K562 (cell line): ENCODE results near the gene ECHDC1. TPM values are rescaled to one million over a fixed set of nuclear protein-coding genes. Genes with fewer than 3 reads are reported as not detected.

ENCODE experiments used
- ATAC-seq: fragments of 200-7000 bp; cut with Tn5 transposase; 3 replicates; pipeline ENCODE4 v1.9.1; 2020; ENCODE audit warnings: moderate library complexity
- BruUV-seq: library from RNA; stranded (reverse); fragments of 400-500 nt; replicated peaks from 2 replicates; lab custom pipeline; 2021; lab: Mats Ljungman, UMichigan
- CTCF ChIA-PET: fragments of 300-600 bp; formaldehyde crosslinking; extraction: SDS; loops from one replicate; lab custom pipeline; 2021; ENCODE audit warnings: low intra/inter-chr PET ratio; lab: Yijun Ruan, JAX
- POLR2A ChIA-PET: fragments of 300-600, 350-650 bp; sonication (Branson Sonifier 250); formaldehyde crosslinking; extraction: SDS; loops from one replicate; lab custom pipeline; 2021; ENCODE audit warnings: antibody characterized with exemption, inconsistent platforms; lab: Yijun Ruan, JAX
- DNase-seq, 4 experiments: peaks; one replicate each; pipeline versions ENCODE4 v3.0.0 to v3.0.0-alpha.2; 2011 to 2018; ENCODE audit warnings: low spot score in 3 of 4, mixed read lengths in 3 of 4; ENCODE audit errors: extremely low read depth in 1 of 4
- FAIRE-seq: peaks from 2 replicates; lab custom pipeline; 2011; peaks lifted over from hg19 to GRCh38; lab: Jason Lieb, UNC
- H2AFZ ChIP-seq: 2 replicates; pipeline ENCODE4 v1.6.0; 2011; ENCODE audit warnings: low read depth, low read length, control low read depth, inconsistent platforms
- H3K27ac ChIP-seq: fragments of 200-600 bp; 3 replicates; pipeline ENCODE4 v1.8.0; 2011; ENCODE audit warnings: low read depth, mild to moderate bottlenecking, control low read depth, inconsistent platforms, low read length, moderate library complexity, mixed read lengths; ENCODE audit errors: extremely low read depth
- H3K27me3 ChIP-seq, 2 experiments: fragments of 300-600 bp in 1 of 2; 2 replicates in 1 of 2; 3 replicates in 1 of 2; pipeline versions ENCODE4 v1.6.0 to v1.8.0; 2011; ENCODE audit warnings: inconsistent platforms in 2 of 2, low read length in 2 of 2, mild to moderate bottlenecking in 1 of 2, mixed read lengths in 1 of 2, moderate library complexity in 1 of 2; ENCODE audit not compliant: control insufficient read depth in 2 of 2, insufficient read depth in 2 of 2
- H3K36me3 ChIP-seq: fragments of 300-600 bp; 3 replicates; pipeline ENCODE4 v1.8.0; 2011; ENCODE audit warnings: mild to moderate bottlenecking, low read length, inconsistent platforms; ENCODE audit not compliant: control insufficient read depth, insufficient read depth
- H3K4me1 ChIP-seq, 2 experiments: fragments of 200-600 bp in 1 of 2; replicated peaks in 1 of 2; 2 replicates in 1 of 2; 3 replicates in 1 of 2; pipeline versions ENCODE4 v1.5.1 to v1.8.0; 2011; ENCODE audit warnings: inconsistent platforms in 2 of 2, low read length in 2 of 2, mild to moderate bottlenecking in 1 of 2, mixed read lengths in 1 of 2, moderate library complexity in 1 of 2; ENCODE audit not compliant: control insufficient read depth in 2 of 2, insufficient read depth in 2 of 2
- H3K4me2 ChIP-seq: 2 replicates; pipeline ENCODE4 v1.6.1; 2011; ENCODE audit warnings: low read length, control low read depth, inconsistent platforms, mixed read lengths; ENCODE audit not compliant: insufficient read depth
- H3K4me3 ChIP-seq: fragments of 200-600 bp; sonication (generic), shearing (Covaris generic); 2 replicates; pipeline ENCODE4 v1.5.1; 2016; ENCODE audit warnings: control low read depth, inconsistent platforms
- H3K79me2 ChIP-seq: fragments of 200-600 bp; 3 replicates; pipeline ENCODE4 v1.8.0; 2011; ENCODE audit warnings: low read length, inconsistent platforms; ENCODE audit not compliant: control insufficient read depth, insufficient read depth
- H3K9ac ChIP-seq, 2 experiments: 2 replicates each; pipeline versions ENCODE4 v1.6.0 to v1.6.1; 2011; ENCODE audit warnings: low read depth in 2 of 2, low read length in 2 of 2, control low read depth in 1 of 2, inconsistent platforms in 1 of 2, mild to moderate bottlenecking in 1 of 2, mixed read lengths in 1 of 2; ENCODE audit not compliant: insufficient read depth in 1 of 2
- H3K9me1 ChIP-seq: one replicate; pipeline ENCODE4 v1.6.0; 2011; ENCODE audit warnings: inconsistent platforms, mild to moderate bottlenecking, low read length, moderate library complexity; ENCODE audit not compliant: control insufficient read depth, insufficient read depth
- H3K9me3 ChIP-seq: replicated peaks from 2 replicates; pipeline ENCODE4 v1.5.1; 2011; ENCODE audit warnings: low read depth, low read length, inconsistent platforms; ENCODE audit not compliant: control insufficient read depth, insufficient read depth
- H4K20me1 ChIP-seq: replicated peaks from 2 replicates; pipeline ENCODE4 v1.6.1; 2011; ENCODE audit warnings: low read length, inconsistent platforms, mixed read lengths; ENCODE audit not compliant: control insufficient read depth, insufficient read depth
- CBFB ChIP-seq: sonication (generic); formaldehyde crosslinking; IDR thresholded peaks from 2 replicates; pipeline ENCODE4 v1.4.0; 2020; ENCODE audit warnings: mild to moderate bottlenecking, missing genetic modification reagents
- CLOCK ChIP-seq: fragments of 250-450 bp; sonication (Bioruptor Pico); IDR thresholded peaks from 2 replicates; pipeline ENCODE4 v1.4.0; 2020; ENCODE audit warnings: mild to moderate bottlenecking, moderate library complexity, borderline replicate concordance
- GABPB1 ChIP-seq: sonication (generic); formaldehyde crosslinking; IDR thresholded peaks from 2 replicates; pipeline ENCODE4 v1.8.0; 2022; ENCODE audit warnings: mild to moderate bottlenecking, missing genetic modification reagents
- KLF1 ChIP-seq: fragments of 450-650 bp; IDR thresholded peaks from 2 replicates; pipeline ENCODE4 v1.6.1; 2016; ENCODE audit warnings: missing genetic modification characterization, missing compliant biosample characterization
- KLF13 ChIP-seq: fragments of 450-650 bp; IDR thresholded peaks from 2 replicates; pipeline ENCODE4 v1.6.1; 2016; ENCODE audit warnings: missing genetic modification characterization, low read depth, mild to moderate bottlenecking, missing compliant biosample characterization, moderate library complexity, borderline replicate concordance
- MCM2 ChIP-seq: fragments of 450-650 bp; IDR thresholded peaks from 2 replicates; pipeline ENCODE4 v1.6.1; 2017; ENCODE audit warnings: low read depth, mild to moderate bottlenecking
- MTF1 ChIP-seq: fragments of 250-450 bp; sonication (Bioruptor Pico); IDR thresholded peaks from 2 replicates; pipeline ENCODE4 v1.9.0; 2021; ENCODE audit warnings: moderate library complexity, mild to moderate bottlenecking, inconsistent platforms, borderline replicate concordance
- NELFE ChIP-seq: IDR thresholded peaks from 2 replicates; pipeline ENCODE4 v1.6.1; 2011; ENCODE audit warnings: mild to moderate bottlenecking; ENCODE audit not compliant: insufficient read depth, insufficient read length
- NFATC3 ChIP-seq: fragments of 450-650 bp; IDR thresholded peaks from 2 replicates; pipeline ENCODE4 v1.6.1; 2017; ENCODE audit warnings: mild to moderate bottlenecking
- PHF8 ChIP-seq: fragments of 200-600 bp; sonication (generic); IDR thresholded peaks from 2 replicates; pipeline ENCODE4 v1.6.1; 2012; ENCODE audit warnings: mixed run types, mild to moderate bottlenecking, inconsistent platforms, low read length, moderate library complexity, borderline replicate concordance
- PPARD ChIP-seq: fragments of 250-450 bp; sonication (Bioruptor Pico); IDR thresholded peaks from 2 replicates; pipeline ENCODE4 v1.8.0; 2022; ENCODE audit warnings: inconsistent platforms, mild to moderate bottlenecking, moderate library complexity
- TGIF2 ChIP-seq: sonication (generic); formaldehyde crosslinking; IDR thresholded peaks from 2 replicates; pipeline ENCODE4 v1.8.1; 2022; ENCODE audit warnings: mild to moderate bottlenecking, missing genetic modification reagents, moderate library complexity
- ZC3H4 ChIP-seq: sonication (generic); formaldehyde crosslinking; IDR thresholded peaks from 2 replicates; pipeline ENCODE4 v1.9.0; 2021; ENCODE audit warnings: missing genetic modification reagents, borderline replicate concordance
- WGBS: fragments of 100-300 bp; shearing (Covaris generic); methylation state at CpG from one replicate; pipeline ENCODE4 v1.1.6; 2016; ENCODE audit warnings: low coverage, mixed read lengths; ENCODE audit not compliant: insufficient coverage; ENCODE audit errors: missing lambda C conversion rate; 5-methylcytosine and 5-hydroxymethylcytosine counted together
- in situ Hi-C: fragments of 300-500 bp; cut with MboI; formaldehyde crosslinking; loops from 4 replicates; pipeline ENCODE4 v1.15.0; 2018; ENCODE audit warnings: inconsistent platforms, mixed read lengths
- intact Hi-C: fragments of 100-400 bp; cut with micrococcal nuclease; formaldehyde crosslinking; loops from 2 replicates; pipeline ENCODE4 v1.14.2; 2022
- polyA plus RNA-seq, 8 experiments: library from polyadenylated mRNA; depleted of rRNA in 4 of 8; stranded (reverse) in 5 of 8; unstranded in 3 of 8; fragments of >200 nt; fragmentation: Nextera tagmentation in 2 of 8; fragmentation: Illumina TruSeq in 1 of 8; extraction: Ambion mirVana in 2 of 8; extraction: Trizol in 1 of 8; gene quantifications; 2 replicates each; pipeline versions ENCODE4 v1.2.1 to v1.2.3, GENCODE V29; 2011 to 2014; ENCODE audit warnings: inconsistent platforms in 1 of 8, missing spikeins in 1 of 8
- total RNA-seq, 7 experiments: library from RNA; depleted of rRNA in 6 of 7; stranded (reverse); fragments of >200 nt in 6 of 7; fragmentation: Illumina TruSeq in 2 of 7; extraction: Trizol in 2 of 7; gene quantifications; 2 replicates each; pipeline versions ENCODE4 v1.2.1 to v1.2.3, GENCODE V29; 2011 to 2021; ENCODE audit warnings: low replicate concordance in 1 of 7
- TF ChIP-seq, protein P1 (sequence below): sonication (generic); IDR thresholded peaks from 2 replicates; pipeline ENCODE4 v1.6.1; 2016

Gene ECHDC1
- total and polyA plus RNA-seq, 9 of the 15 experiments (the other 6 are each of a cell fraction or from before 2014, with no cell fraction given) = 58.0 to 105 (median 78.6) TPM

GRCh38 chr6:127288705-127289104 lies 54.7 kb downstream of the ECHDC1 start:
- ChIA-PET POLR2A (no interaction called here), CTCF (no interaction called here)
- no peak overlapping the region for H2AFZ ChIP-seq
- H3K4me1 ChIP-seq = no peaks in the 10 kb centered on the region
- no peak overlapping the region for H3K9ac ChIP-seq
- intact Hi-C loops (no loop called here), in situ Hi-C loops (no loop called here)
- no peak overlapping the region for H3K27ac ChIP-seq
- no peaks in the 10 kb centered on the region for H3K9me3 ChIP-seq
- H3K36me3 ChIP-seq = peaks cover 60% of the 10 kb centered on the region
- TSS peak; percentile 28 for BruUV-seq
- no peak for ATAC-seq
- no peak overlapping the region for H3K4me2 ChIP-seq
- TF ChIP-seq PPARD (CRISPR knock-in tag) (no peak), MTF1 (CRISPR knock-in tag) (no peak), CBFB (CRISPR knock-in tag) (no peak)
- TF ChIP-seq, protein P1, sequence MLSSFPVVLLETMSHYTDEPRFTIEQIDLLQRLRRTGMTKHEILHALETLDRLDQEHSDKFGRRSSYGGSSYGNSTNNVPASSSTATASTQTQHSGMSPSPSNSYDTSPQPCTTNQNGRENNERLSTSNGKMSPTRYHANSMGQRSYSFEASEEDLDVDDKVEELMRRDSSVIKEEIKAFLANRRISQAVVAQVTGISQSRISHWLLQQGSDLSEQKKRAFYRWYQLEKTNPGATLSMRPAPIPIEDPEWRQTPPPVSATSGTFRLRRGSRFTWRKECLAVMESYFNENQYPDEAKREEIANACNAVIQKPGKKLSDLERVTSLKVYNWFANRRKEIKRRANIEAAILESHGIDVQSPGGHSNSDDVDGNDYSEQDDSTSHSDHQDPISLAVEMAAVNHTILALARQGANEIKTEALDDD = no peak
- no peak for FAIRE-seq
- no peak for DNase-seq
- no peaks in the 10 kb centered on the region for H3K27me3 ChIP-seq
- no peaks in the 10 kb centered on the region for H3K79me2 ChIP-seq
- H3K4me3 ChIP-seq = no peak overlapping the region
- no peaks in the 10 kb centered on the region for H4K20me1 ChIP-seq
- H3K9me1 ChIP-seq = no peaks in the 10 kb centered on the region

DNA sequence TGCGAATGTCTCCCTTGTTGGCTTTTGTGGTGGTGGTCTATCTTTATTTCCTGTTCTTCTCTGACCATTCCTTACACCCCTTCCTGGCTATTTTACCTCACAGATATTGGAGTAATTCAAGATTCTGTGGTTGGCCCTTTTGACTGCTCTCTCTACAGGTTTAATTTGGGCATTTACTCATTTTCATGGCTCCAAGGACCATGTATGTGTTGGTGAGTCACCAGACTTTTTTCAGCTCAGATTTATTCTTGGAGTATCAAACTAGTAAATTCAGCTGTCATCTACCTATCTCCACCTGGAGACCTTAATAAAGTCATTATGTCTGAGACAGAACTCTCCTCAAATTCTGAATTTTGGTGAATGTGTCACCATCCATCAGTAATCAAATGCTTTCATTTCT lies 61.2 kb downstream of the ECHDC1 start:
- DNase-seq = no peak
- ChIA-PET CTCF (no interaction called here), POLR2A (interaction anchor here (1.1 kb wide), 1 partner anchor 16 kb away, joined by 4 read pairs; the partner anchor contains the start of gene RNF146)
- Histone ChIP-seq H2AFZ (no peak overlapping the region), H3K9me3 (no peaks in the 10 kb centered on the region), H3K9ac (no peak overlapping the region), H3K4me2 (no peak overlapping the region), H3K79me2 (no peaks in the 10 kb centered on the region; the same call in 2 of the 3 replicates), H3K27me3 (no peaks in the 10 kb centered on the region), H3K27ac (no peak overlapping the region), H3K4me1 (no peaks in the 10 kb centered on the region), H3K4me3 (no peak overlapping the region), H4K20me1 (no peaks in the 10 kb centered on the region), H3K36me3 (peaks cover 43% of the 10 kb centered on the region; the same call in 2 of the 3 replicates), H3K9me1 (no peaks in the 10 kb centered on the region)
- intact Hi-C loops (no loop called here), in situ Hi-C loops (no loop called here)
- no peak for FAIRE-seq
- WGBS = 92% methylated on average over 1 of the region's 1 CpG
- BruUV-seq = no TSS peak
- no peak for ATAC-seq
- TF ChIP-seq ZC3H4 (CRISPR knock-in tag) (no peak), KLF13 (tag) (no peak), MTF1 (CRISPR knock-in tag) (no peak), CLOCK (no peak), KLF1 (tag) (no peak), GABPB1 (CRISPR knock-in tag) (no peak), TGIF2 (CRISPR knock-in tag) (no peak), NELFE (no peak), NFATC3 (no peak), PHF8 (no peak), MCM2 (no peak)
